HG02798 (cell line): ENCODE measurements around the gene PDGFA.

Source experiments
- ATAC-seq: cut with Tn5 transposase; IDR thresholded peaks from one replicate; pipeline ENCODE4 v1.9.1; 2021; ENCODE audit warnings: mild to moderate bottlenecking; ENCODE audit not compliant: unreplicated experiment, poor library complexity

The PDGFA gene

GRCh38 chr7:477626-478220 lies 41.9 kb downstream of the PDGFA start:
- ATAC-seq, result no peak

- ATAC-seq, result no peak
Observed at GRCh38 chr7:476736-477360, 42.8 kb downstream of the PDGFA start.

DNA sequence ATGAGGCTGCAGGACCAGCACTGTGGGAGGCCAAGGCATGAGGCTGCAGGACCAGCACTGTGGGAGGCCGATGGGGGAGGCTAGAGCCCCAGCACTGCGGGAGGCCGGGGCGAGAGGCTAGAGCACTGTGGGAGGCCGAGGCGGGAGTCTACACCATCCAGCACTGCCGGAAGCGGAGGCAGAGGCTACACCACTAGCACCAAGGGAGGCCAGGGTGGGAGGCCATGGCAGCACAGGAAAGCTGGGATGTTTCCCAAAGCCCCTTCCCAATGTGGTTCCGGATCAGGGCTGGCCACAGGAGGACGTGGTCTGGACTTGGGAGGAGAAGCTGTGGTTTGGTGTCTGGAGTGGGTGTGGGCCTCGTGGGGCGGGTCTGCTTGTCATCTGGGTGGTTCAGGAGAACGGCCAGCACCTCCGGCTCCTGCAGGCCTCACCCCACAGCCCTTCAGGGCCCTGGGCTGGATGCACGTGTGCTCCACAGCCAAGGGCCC lies 43.6 kb downstream of the PDGFA start:
- ATAC-seq, result no peak

- ATAC-seq, result no peak
Observed at GRCh38 chr7:475425-475728, 44.3 kb downstream of the PDGFA start.

DNA sequence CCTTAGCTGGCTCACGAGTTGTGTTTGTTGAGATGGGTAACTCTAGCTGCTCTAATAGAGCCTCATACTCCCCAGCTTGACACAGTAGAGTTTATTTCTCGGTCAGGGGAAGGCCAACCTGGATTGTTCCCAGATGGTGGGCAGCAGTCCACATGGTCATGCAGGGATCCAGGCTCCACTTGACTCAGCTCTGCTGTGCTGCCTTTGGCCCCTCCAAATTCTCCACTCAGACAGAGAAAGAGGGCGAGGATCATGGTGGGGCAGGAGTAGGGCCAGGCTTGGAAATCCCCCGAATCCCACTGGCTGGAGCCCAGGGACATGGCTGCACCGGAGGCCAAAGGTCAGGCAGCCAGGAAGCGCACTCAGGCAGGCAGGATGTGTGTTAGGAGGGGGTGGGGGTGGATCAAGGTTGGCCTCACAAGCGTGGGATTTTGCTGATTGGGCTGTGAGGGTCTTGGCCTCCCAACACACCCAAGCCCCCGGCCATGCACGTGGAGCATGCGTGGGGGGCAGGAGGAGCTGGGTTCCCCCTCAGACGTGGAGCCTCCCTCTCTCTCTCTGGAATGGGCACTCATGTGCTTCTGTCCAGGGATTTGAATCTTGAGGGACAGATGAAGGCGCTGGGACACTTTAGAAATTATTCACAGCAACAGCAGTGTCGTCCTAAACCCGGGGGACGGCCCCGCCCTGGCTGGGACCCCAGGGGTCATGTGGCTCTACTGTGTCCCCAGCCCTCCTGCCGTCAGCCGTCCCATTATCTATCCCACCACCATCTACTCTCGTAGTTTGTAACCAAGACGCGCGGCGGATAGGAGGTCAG lies 44.8 kb downstream of the PDGFA start:
- ATAC-seq, result no peak

DNA sequence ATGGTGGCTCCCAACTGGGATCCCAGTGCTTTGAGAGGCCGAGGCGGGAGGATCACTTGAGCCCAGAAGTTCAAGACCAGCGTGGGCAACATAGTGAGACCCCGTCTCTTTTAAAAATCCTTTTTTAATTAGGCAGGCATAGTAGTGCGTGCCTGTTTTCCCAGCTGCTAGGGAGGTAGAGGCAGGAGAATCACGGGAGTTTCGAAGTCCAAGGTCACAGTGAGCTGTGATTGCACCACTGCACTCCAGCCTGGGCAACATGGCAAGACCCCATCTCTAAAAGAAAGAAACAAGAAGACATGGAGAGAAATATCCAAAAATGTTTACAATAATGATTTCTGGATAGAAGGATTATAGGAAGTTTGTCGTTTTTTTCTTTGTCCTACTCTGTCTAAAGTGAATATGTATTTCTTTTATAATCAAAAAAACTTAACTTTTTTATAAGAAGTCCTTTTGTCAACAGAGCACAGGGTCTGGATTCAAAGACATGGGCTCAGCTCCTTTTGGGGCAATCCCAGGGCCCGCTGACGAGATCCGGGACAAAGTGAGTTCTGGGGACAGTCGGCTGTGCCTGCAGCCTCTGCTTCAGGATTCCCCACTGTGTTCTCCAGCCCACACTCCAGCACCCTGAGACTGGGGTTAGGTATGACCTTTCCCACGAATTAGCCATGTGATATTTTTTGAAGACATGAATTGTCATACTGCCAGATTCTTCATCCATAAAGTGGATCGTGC lies 45.6 kb downstream of the PDGFA start:
- ATAC-seq, result no peak

DNA sequence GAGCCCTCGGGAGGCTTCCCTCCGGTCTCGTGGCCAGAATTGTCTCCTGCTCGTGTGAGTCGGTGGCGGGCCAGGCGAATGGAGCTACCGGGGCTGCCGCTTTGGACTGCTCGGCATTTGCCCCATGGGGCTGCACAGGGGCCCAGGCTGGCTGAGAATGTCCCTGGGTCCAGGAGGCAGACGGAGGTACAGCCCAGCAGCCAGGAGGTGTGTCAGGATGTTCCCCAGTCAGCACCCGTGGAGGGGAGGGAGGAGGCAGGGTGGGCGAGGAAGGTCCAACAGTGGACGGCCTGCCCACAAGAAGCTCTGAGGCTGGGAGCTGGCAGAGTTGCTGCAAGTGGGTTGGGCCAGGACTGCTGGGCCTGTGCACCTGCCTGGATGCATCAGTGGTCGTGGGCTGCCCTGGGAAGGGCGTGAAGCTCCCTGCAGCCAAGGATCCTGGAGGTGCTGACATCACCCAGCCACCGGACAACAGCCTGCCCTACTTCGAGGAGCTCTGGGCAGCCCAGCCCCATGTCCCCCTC lies 46.4 kb downstream of the PDGFA start:
- ATAC-seq, result no peak

GRCh38 chr7:472640-472957 lies 47.0 kb downstream of the PDGFA start:
- no peak for ATAC-seq

DNA sequence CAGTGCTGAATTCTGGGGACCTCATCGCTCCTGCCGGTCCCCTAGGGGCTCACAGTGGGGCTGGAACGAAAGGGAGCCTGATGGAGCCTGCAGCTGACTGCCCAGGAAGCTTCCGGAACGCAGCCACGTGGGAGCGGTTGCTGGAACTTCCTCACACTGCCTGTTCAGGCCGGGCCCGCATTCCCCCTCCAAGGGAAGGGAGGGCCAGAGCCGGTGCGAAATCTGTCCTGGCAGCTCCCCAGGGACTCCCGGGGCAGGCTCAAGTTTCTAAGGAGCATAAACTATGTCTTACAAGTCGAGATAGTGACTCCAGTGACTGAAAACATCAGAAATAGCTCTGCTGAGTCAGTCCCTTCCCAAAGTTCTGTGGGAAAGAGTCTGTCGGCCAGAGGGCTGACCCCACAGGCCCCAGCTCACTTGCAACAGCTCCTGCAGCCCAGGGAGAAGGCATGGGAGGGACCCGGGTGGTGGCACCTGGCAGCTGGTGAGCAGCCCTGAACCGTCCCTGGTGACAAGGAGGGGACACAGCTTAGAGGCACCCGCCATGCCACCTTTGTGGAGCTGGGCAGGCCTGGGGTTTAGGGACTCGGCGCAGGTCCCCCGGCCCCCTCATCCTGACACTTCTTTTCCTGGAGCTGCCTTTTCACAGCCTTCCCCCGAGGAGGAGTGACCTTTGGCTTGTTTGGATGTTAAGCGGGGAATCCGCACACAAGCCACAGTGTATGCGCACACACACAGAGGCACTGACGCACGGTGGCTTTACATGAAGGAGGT lies 47.6 kb downstream of the PDGFA start:
- no peak for ATAC-seq

DNA sequence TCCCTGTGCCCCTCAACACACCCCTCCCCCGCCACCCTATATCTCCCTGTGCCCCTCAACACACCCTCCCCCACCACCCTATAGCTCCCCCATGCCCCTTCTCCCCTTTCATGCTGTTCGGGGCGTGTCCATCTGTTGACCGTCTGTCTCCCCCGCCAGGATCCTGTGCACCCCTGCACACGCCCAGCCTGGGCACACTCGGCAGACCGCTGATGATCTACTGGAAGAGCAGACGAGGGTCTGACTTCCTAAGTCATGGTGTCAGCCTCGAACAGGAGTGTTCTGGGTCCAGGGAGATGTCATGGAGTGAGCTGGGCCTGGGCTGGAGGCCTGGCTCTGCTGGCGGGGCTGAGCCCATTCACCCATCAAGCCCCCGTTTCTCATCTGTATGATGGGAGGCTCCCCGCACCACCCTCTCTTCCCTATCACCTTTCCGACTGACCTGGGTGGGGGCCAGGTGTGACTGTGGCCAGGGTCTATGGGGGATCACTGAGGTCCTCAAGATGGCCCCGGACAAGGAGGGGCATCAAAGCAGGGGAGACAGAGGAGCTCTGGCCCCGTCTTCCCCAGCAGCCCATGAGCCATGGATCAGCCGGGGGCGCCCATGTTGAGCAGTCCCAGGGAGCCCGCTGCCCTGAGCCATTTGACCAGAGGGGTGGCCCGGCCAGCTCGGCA lies 48.3 kb downstream of the PDGFA start:
- no peak for ATAC-seq

- ATAC-seq, result no peak
Observed at GRCh38 chr7:469563-469961, 50.1 kb downstream of the PDGFA start.

GRCh38 chr7:468681-469562 lies 50.7 kb downstream of the PDGFA start:
- ATAC-seq, result no peak

- no peak for ATAC-seq
Observed at GRCh38 chr7:467856-468545, 51.6 kb downstream of the PDGFA start.

GRCh38 chr7:467393-467828 lies 52.2 kb downstream of the PDGFA start:
- no peak for ATAC-seq

DNA sequence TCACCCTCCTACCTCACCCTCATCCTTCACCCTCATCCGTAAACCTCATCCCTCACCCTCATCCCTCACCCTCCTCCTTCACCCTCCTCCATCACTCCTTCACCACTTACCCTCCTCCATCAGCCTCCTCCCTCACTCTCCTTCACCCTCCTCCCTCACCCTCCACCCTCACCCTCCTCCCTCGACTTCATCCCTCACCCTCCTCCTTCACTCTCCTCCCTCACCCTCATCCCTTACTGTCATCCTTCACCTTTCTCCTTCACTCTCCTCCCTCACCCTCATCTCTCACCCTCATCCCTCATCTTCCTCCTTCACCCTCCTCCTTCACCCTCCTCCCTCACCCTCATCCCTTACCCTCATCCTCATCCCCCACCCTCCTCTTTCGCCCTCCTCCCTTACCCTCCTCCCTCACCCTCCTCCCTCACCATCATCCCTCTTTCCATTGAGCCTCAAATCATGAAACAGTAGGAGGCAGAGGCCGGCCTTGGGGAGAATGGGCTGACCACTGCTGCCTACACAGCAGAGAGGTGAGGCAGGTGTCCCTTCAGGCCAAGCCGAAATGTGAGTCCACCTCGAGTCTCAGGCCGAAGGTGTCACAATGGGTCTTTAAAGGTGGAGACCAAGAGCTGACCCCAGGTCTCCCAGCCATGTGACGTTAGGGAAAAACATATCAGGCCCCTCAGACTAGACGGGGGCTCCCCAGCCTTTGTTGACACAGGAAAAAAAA lies 53.0 kb downstream of the PDGFA start:
- no peak for ATAC-seq

DNA sequence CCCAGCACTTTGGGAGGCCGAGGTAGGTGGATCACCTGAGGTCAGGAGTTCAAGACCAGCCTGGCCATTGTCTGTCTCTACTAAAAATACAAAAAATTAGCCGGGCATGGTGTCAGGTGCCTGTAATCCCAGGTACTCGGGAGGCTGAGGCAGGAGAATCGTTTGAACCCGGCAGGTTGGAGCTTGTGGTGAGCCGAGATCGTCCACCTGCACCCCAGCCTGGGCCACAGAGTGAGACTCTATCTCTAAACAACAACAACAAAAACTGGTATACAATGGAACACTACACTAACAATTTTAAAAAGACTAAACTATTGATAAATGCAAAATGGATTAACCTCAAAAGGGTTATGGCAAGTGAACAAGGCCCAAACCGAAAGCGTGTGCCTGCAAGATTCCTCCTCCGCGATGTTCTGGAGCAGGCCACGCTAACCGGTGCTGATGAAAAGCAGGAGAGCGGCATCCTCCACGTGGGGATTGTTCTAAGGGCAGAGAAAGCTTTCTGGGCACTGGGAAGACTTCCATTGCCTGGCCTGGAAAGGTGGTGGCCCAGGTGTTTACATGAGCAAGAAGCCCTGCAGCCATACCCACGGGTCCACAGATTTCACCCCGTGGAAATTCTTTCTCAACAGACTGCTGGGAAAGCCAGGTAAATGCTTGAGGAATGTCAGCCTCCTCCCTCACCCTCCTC lies 53.8 kb downstream of the PDGFA start:
- ATAC-seq, result no peak
